Gastrocnemius medialis (tissue), 4 donors: ENCODE data around the gene TMEM154.

Experiments used
- CTCF ChIP-seq, 5 experiments: fragments of 450-650 bp in 3 of 5; fragments of 200-600 bp in 2 of 5; sonication (generic) in 2 of 5; IDR thresholded peaks in 4 of 5; conservative IDR thresholded peaks in 1 of 5; 1 replicate in 4 of 5; 2 replicates in 1 of 5; pipeline ENCODE4 v1.5.1; 2016 to 2019; ENCODE audit warnings: antibody characterized with exemption in 5 of 5, mild to moderate bottlenecking in 3 of 5, moderate library complexity in 3 of 5
- POLR2A ChIP-seq, 2 donors: fragments of 450-650 bp; IDR thresholded peaks; one replicate each; pipeline ENCODE4 v1.6.1; 2017; ENCODE audit warnings: antibody characterized with exemption in 2 of 2, mild to moderate bottlenecking in 2 of 2, moderate library complexity in 2 of 2

GRCh38 chr4:152599095-152599494 lies 80.7 kb downstream of the TMEM154 start:
- no peak for TF ChIP-seq CTCF (IDR thresholded peaks at IDR 0.05 in 4 of 5, conservative IDR thresholded peaks at IDR 0.05 in 1 of 5)
- no peak for TF ChIP-seq POLR2A (IDR thresholded peaks at IDR 0.05)
